Measurements from ENCODE around the gene ZNF462. TPM values are rescaled to one million over a fixed set of nuclear protein-coding genes. Genes with fewer than 3 reads are reported as not detected.

ZNF462 gene
- total RNA-seq, 1 donor from 2014 or later: 32.1 TPM

GRCh38 chr9:106969696-106970095 lies 106.7 kb downstream of the ZNF462 start:
- no peak for DNase-seq (ENCODE audit: low read depth)
- Histone ChIP-seq H3K4me3 (ENCODE audit: low read depth, low read length) (no peak overlapping the region), H3K36me3 (ENCODE audit: control insufficient read depth, insufficient read depth, low read length) (no peaks in the 10 kb centered on the region), H3K27me3 (ENCODE audit: control insufficient read depth, insufficient read depth, low read length) (no peaks in the 10 kb centered on the region)
- TF ChIP-seq CTCF (IDR thresholded peaks at IDR 0.05; ENCODE audit: insufficient read depth, low read length, poor library complexity, severe bottlenecking): no peak

- no peak for DNase-seq (ENCODE audit: low read depth)
- Histone ChIP-seq H3K36me3 (ENCODE audit: control insufficient read depth, insufficient read depth, low read length) (no peaks in the 10 kb centered on the region), H3K27me3 (ENCODE audit: control insufficient read depth, insufficient read depth, low read length) (no peaks in the 10 kb centered on the region), H3K4me3 (ENCODE audit: low read depth, low read length) (no peak overlapping the region)
- no peak for TF ChIP-seq CTCF (IDR thresholded peaks at IDR 0.05; ENCODE audit: insufficient read depth, low read length, poor library complexity, severe bottlenecking)
These were observed 107.4 kb downstream of the ZNF462 start for GRCh38 chr9:106970219-106970975.

DNA sequence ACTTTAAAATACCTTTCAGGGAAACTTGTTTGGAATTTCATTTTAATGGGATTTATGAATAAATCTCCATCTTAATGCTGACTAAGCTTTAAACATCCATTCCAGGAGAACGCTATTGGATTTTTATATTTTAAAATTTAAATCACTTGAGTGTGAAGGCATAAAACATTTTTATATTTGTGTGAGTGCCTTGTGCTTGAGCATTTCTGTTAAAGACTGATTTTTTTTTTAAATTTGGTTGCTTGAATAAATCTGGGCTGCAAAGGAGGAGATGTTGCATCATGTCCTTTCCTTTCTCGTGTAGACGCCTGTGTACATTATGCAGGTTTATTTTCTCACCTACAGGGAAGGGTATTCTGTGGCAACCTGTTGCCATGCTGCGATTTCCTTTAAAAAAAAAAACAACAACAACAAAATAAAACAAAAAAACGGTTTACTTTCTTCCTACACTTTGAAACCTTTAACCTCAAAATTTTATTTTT lies 108.1 kb downstream of the ZNF462 start:
- Histone ChIP-seq H3K36me3 (ENCODE audit: control insufficient read depth, insufficient read depth, low read length) (no peaks in the 10 kb centered on the region), H3K4me3 (ENCODE audit: low read depth, low read length) (no peak overlapping the region), H3K27me3 (ENCODE audit: control insufficient read depth, insufficient read depth, low read length) (no peaks in the 10 kb centered on the region)
- no peak for TF ChIP-seq CTCF (IDR thresholded peaks at IDR 0.05; ENCODE audit: insufficient read depth, low read length, poor library complexity, severe bottlenecking)
- DNase-seq (ENCODE audit: low read depth): no peak

- H3K4me3 ChIP-seq (ENCODE audit: low read depth, low read length): no peak overlapping the region
- H3K36me3 ChIP-seq (ENCODE audit: control insufficient read depth, insufficient read depth, low read length): peaks cover 2% of the 10 kb centered on the region
These were observed 109.1 kb downstream of the ZNF462 start for GRCh38 chr9:106972082-106972481.

GRCh38 chr9:106974341-106974740 lies 111.4 kb downstream of the ZNF462 start:
- H3K36me3 ChIP-seq (ENCODE audit: control insufficient read depth, insufficient read depth, low read length): peaks cover 2% of the 10 kb centered on the region
- no peaks in the 10 kb centered on the region for H3K27me3 ChIP-seq (ENCODE audit: control insufficient read depth, insufficient read depth, low read length)
- TF ChIP-seq CTCF (IDR thresholded peaks at IDR 0.05; ENCODE audit: insufficient read depth, low read length, poor library complexity, severe bottlenecking): no peak
- no peak overlapping the region for H3K4me3 ChIP-seq (ENCODE audit: low read depth, low read length)
- DNase-seq (ENCODE audit: low read depth): no peak

More at GRCh38 chr9:106972082-106972481, 109.1 kb downstream of the ZNF462 start:
- TF ChIP-seq CTCF (IDR thresholded peaks at IDR 0.05; ENCODE audit: insufficient read depth, low read length, poor library complexity, severe bottlenecking): no peak
- DNase-seq (ENCODE audit: low read depth): no peak
- H3K27me3 ChIP-seq (ENCODE audit: control insufficient read depth, insufficient read depth, low read length): no peaks in the 10 kb centered on the region

GRCh38 chr9:106976772-106977171 lies 113.8 kb downstream of the ZNF462 start:
- DNase-seq (ENCODE audit: low read depth): no peak
- no peaks in the 10 kb centered on the region for H3K27me3 ChIP-seq (ENCODE audit: control insufficient read depth, insufficient read depth, low read length)
- TF ChIP-seq CTCF (IDR thresholded peaks at IDR 0.05; ENCODE audit: insufficient read depth, low read length, poor library complexity, severe bottlenecking): no peak
- H3K4me3 ChIP-seq (ENCODE audit: low read depth, low read length): no peak overlapping the region
- peaks cover 2% of the 10 kb centered on the region for H3K36me3 ChIP-seq (ENCODE audit: control insufficient read depth, insufficient read depth, low read length)

Data from kidney epithelial cell (primary cell).